Measurements from ENCODE around the gene UBE2G1. TPM values are rescaled to one million over a fixed set of nuclear protein-coding genes. Genes with fewer than 3 reads are reported as not detected.
"Not testable (repeated sequence)": the region's sequence is repeated elsewhere in the genome, so short reads cannot be mapped to it uniquely, and the experiment has no call there.

The UBE2G1 gene
- total RNA-seq, 1 experiment from 2014 or later, result 56.8 TPM

GRCh38 chr17:4386406-4386805, 19.9 kb upstream of the UBE2G1 start:
- H3K27ac Mint-ChIP-seq (ENCODE audit: unreplicated experiment), result no peak overlapping the region
- CTCF ChIA-PET, result no interaction called here

GRCh38 chr17:4381690-4382671, 15.5 kb upstream of the UBE2G1 start:
- H3K4me1 Mint-ChIP-seq (ENCODE audit: low read depth, unreplicated experiment), result no peaks in the 10 kb centered on the region
- H3K4me1 ChIP-seq, result no peaks in the 10 kb centered on the region
- no peaks in the 10 kb centered on the region for H3K27me3 ChIP-seq (replicated peaks; ENCODE audit: control insufficient read depth, insufficient read depth, low read length)
- H3K36me3 ChIP-seq (ENCODE audit: control insufficient read depth, insufficient read depth, low read length), result no peaks in the 10 kb centered on the region
- CTCF ChIA-PET, result no interaction called here
- no peak for TF ChIP-seq CTCF (IDR thresholded peaks at IDR 0.05; ENCODE audit: insufficient read depth in 1 of 2, low read depth in 1 of 2, low read length in 1 of 2, severe bottlenecking in 1 of 2, unreplicated experiment in 1 of 2)
- POLR2A ChIA-PET, result no interaction called here
- no peak overlapping the region for H3K27ac Mint-ChIP-seq (ENCODE audit: unreplicated experiment)
- no TSS peak for BruUV-seq (replicated peaks)
- H3K9me3 ChIP-seq, result no peaks in the 10 kb centered on the region
- no peaks in the 10 kb centered on the region for H3K36me3 Mint-ChIP-seq (ENCODE audit: insufficient read depth, unreplicated experiment)
- no peaks in the 10 kb centered on the region for H3K9me3 Mint-ChIP-seq (ENCODE audit: unreplicated experiment)
- intact Hi-C loops (cut with micrococcal nuclease; ENCODE audit: unreplicated experiment), result no loop called here
- H3K27me3 Mint-ChIP-seq (ENCODE audit: insufficient read depth, unreplicated experiment), result no peaks in the 10 kb centered on the region
- DNase-seq, result no peak
- H3K4me3 Mint-ChIP-seq (ENCODE audit: unreplicated experiment), result no peak overlapping the region
- H3K4me3 ChIP-seq (ENCODE audit: low read depth, low read length), result no peak overlapping the region

More at GRCh38 chr17:4386406-4386805, 19.9 kb upstream of the UBE2G1 start:
- H3K4me1 Mint-ChIP-seq (ENCODE audit: low read depth, unreplicated experiment), result no peaks in the 10 kb centered on the region
- no peaks in the 10 kb centered on the region for H3K36me3 Mint-ChIP-seq (ENCODE audit: insufficient read depth, unreplicated experiment)
- TF ChIP-seq CTCF (IDR thresholded peaks at IDR 0.05; ENCODE audit: insufficient read depth in 1 of 2, low read depth in 1 of 2, low read length in 1 of 2, severe bottlenecking in 1 of 2, unreplicated experiment in 1 of 2), result no peak
- H3K9me3 Mint-ChIP-seq (ENCODE audit: unreplicated experiment), result no peaks in the 10 kb centered on the region
- Histone ChIP-seq H3K4me1 (no peaks in the 10 kb centered on the region), H3K36me3 (ENCODE audit: control insufficient read depth, insufficient read depth, low read length) (no peaks in the 10 kb centered on the region), H3K9me3 (no peaks in the 10 kb centered on the region), H3K27me3 (replicated peaks; ENCODE audit: control insufficient read depth, insufficient read depth, low read length) (no peaks in the 10 kb centered on the region), H3K4me3 (ENCODE audit: low read depth, low read length) (no peak overlapping the region)
- no peak for DNase-seq
- no peaks in the 10 kb centered on the region for H3K27me3 Mint-ChIP-seq (ENCODE audit: insufficient read depth, unreplicated experiment)
- BruUV-seq (replicated peaks), result no TSS peak
- H3K4me3 Mint-ChIP-seq (ENCODE audit: unreplicated experiment), result no peak overlapping the region
- intact Hi-C loops (cut with micrococcal nuclease; ENCODE audit: unreplicated experiment), result no loop called here
- POLR2A ChIA-PET, result no interaction called here

- POLR2A ChIA-PET, result no interaction called here
- H3K9me3 Mint-ChIP-seq (ENCODE audit: unreplicated experiment), result no peaks in the 10 kb centered on the region
- no peaks in the 10 kb centered on the region for H3K9me3 ChIP-seq
- no TSS peak for BruUV-seq (replicated peaks)
- H3K4me3 ChIP-seq (ENCODE audit: low read depth, low read length), result no peak overlapping the region
- H3K4me1 ChIP-seq, result no peaks in the 10 kb centered on the region
- no peaks in the 10 kb centered on the region for H3K4me1 Mint-ChIP-seq (ENCODE audit: low read depth, unreplicated experiment)
- DNase-seq, result no peak
- H3K27ac Mint-ChIP-seq (ENCODE audit: unreplicated experiment), result no peak overlapping the region
- H3K36me3 Mint-ChIP-seq (ENCODE audit: insufficient read depth, unreplicated experiment), result no peaks in the 10 kb centered on the region
- CTCF ChIA-PET, result no interaction called here
- H3K27me3 Mint-ChIP-seq (ENCODE audit: insufficient read depth, unreplicated experiment), result no peaks in the 10 kb centered on the region
- no peak for TF ChIP-seq CTCF (IDR thresholded peaks at IDR 0.05; ENCODE audit: insufficient read depth in 1 of 2, low read depth in 1 of 2, low read length in 1 of 2, severe bottlenecking in 1 of 2, unreplicated experiment in 1 of 2)
- H3K4me3 Mint-ChIP-seq (ENCODE audit: unreplicated experiment), result no peak overlapping the region
- H3K27me3 ChIP-seq (replicated peaks; ENCODE audit: control insufficient read depth, insufficient read depth, low read length), result no peaks in the 10 kb centered on the region
- H3K36me3 ChIP-seq (ENCODE audit: control insufficient read depth, insufficient read depth, low read length), result no peaks in the 10 kb centered on the region
- intact Hi-C loops (cut with micrococcal nuclease; ENCODE audit: unreplicated experiment), result no loop called here
These were observed 12.2 kb upstream of the UBE2G1 start for GRCh38 chr17:4378626-4379025.

- H3K36me3 Mint-ChIP-seq (ENCODE audit: insufficient read depth, unreplicated experiment); BruUV-seq (replicated peaks); H3K27ac Mint-ChIP-seq (ENCODE audit: unreplicated experiment); H3K36me3 ChIP-seq (ENCODE audit: control insufficient read depth, insufficient read depth, low read length); DNase-seq; H3K27me3 Mint-ChIP-seq (ENCODE audit: insufficient read depth, unreplicated experiment); H3K9me3 Mint-ChIP-seq (ENCODE audit: unreplicated experiment); H3K4me3 ChIP-seq (ENCODE audit: low read depth, low read length); POLR2A ChIA-PET; intact Hi-C loops (cut with micrococcal nuclease; ENCODE audit: unreplicated experiment); H3K4me3 Mint-ChIP-seq (ENCODE audit: unreplicated experiment); H3K4me1 ChIP-seq; H3K4me1 Mint-ChIP-seq (ENCODE audit: low read depth, unreplicated experiment); H3K27me3 ChIP-seq (replicated peaks; ENCODE audit: control insufficient read depth, insufficient read depth, low read length); H3K9me3 ChIP-seq: not testable (repeated sequence)
- CTCF ChIA-PET, result interaction anchor here (0.6 kb wide), 1 partner anchor 11 kb away, joined by 5 read pairs; no protein-coding TSS in a partner anchor
These were observed 10.8 kb upstream of the UBE2G1 start for GRCh38 chr17:4377247-4377646.

GRCh38 chr17:4375796-4376440, 9.4 kb upstream of the UBE2G1 start:
- BruUV-seq (replicated peaks); H3K4me3 ChIP-seq (ENCODE audit: low read depth, low read length); H3K4me1 ChIP-seq; intact Hi-C loops (cut with micrococcal nuclease; ENCODE audit: unreplicated experiment); H3K27ac Mint-ChIP-seq (ENCODE audit: unreplicated experiment); H3K36me3 Mint-ChIP-seq (ENCODE audit: insufficient read depth, unreplicated experiment); POLR2A ChIA-PET; DNase-seq; H3K36me3 ChIP-seq (ENCODE audit: control insufficient read depth, insufficient read depth, low read length); H3K4me3 Mint-ChIP-seq (ENCODE audit: unreplicated experiment); H3K4me1 Mint-ChIP-seq (ENCODE audit: low read depth, unreplicated experiment); H3K9me3 Mint-ChIP-seq (ENCODE audit: unreplicated experiment); H3K27me3 Mint-ChIP-seq (ENCODE audit: insufficient read depth, unreplicated experiment); CTCF ChIA-PET; H3K27me3 ChIP-seq (replicated peaks; ENCODE audit: control insufficient read depth, insufficient read depth, low read length); H3K9me3 ChIP-seq: not testable (repeated sequence)

All from Caco-2 (cell line).